ENCODE measurements around the gene CEACAM7.

GRCh38 chr19:41690801-41691065 lies 2.7 kb upstream of the CEACAM7 start:
- no peak for TF ChIP-seq CTCF (IDR thresholded peaks at IDR 0.05)
- TF ChIP-seq POLR2A (IDR thresholded peaks at IDR 0.05): no peak
